Stomach (tissue), 9 donors: ENCODE measurements around the gene SIT1. TPM values are rescaled to one million over a fixed set of nuclear protein-coding genes. Genes with fewer than 3 reads are reported as not detected.

Experiments
- DNase-seq, 2 donors: peaks; one replicate each; pipeline versions ENCODE4 v3.0.0 to v3.0.0-alpha.2; 2013 to 2019
- H3K27ac ChIP-seq, 5 donors: fragments of 200-600 bp in 4 of 5; sonication (generic) in 4 of 5; one replicate each; pipeline ENCODE4 v1.5.1; 2013 to 2019; ENCODE audit warnings: mild to moderate bottlenecking in 1 of 5, moderate library complexity in 1 of 5
- H3K27me3 ChIP-seq, 3 donors: fragments of 200-600 bp; sonication (generic); one replicate each; pipeline ENCODE4 v1.5.1; 2017 to 2019; ENCODE audit warnings: mixed run types in 1 of 3
- H3K36me3 ChIP-seq, 4 donors: fragments of 200-600 bp; sonication (generic); 1 replicate in 3 of 4; 2 replicates in 1 of 4; pipeline ENCODE4 v1.5.1; 2016 to 2019
- H3K4me1 ChIP-seq, 4 donors: fragments of 200-600 bp; sonication (generic); one replicate each; pipeline ENCODE4 v1.5.1; 2016 to 2019
- H3K4me3 ChIP-seq, 4 donors: fragments of 200-600 bp; sonication (generic) in 3 of 4; one replicate each; pipeline ENCODE4 v1.5.1; 2016 to 2019; ENCODE audit warnings: mild to moderate bottlenecking in 1 of 4
- H3K9me3 ChIP-seq, 4 donors: fragments of 200-600 bp; sonication (generic); one replicate each; pipeline ENCODE4 v1.5.1; 2016 to 2019
- CTCF ChIP-seq, 7 experiments: fragments of 450-650 bp in 4 of 7; fragments of 200-600 bp in 3 of 7; sonication (generic) in 3 of 7; IDR thresholded peaks; one replicate each; pipeline ENCODE4 v1.5.1; 2016 to 2019; ENCODE audit warnings: antibody characterized with exemption in 7 of 7, control low read depth in 2 of 7, mild to moderate bottlenecking in 1 of 7
- EP300 ChIP-seq: sonication (generic); formaldehyde crosslinking; IDR thresholded peaks from one replicate; pipeline ENCODE4 v1.6.1; 2017; ENCODE audit warnings: antibody characterized with exemption
- POLR2A ChIP-seq, 4 donors: fragments of 450-650 bp; IDR thresholded peaks; one replicate each; pipeline ENCODE4 v1.6.1; 2016; ENCODE audit warnings: antibody characterized with exemption in 4 of 4, control low read depth in 2 of 4, mild to moderate bottlenecking in 1 of 4, moderate library complexity in 1 of 4
- POLR2AphosphoS5 ChIP-seq, 3 donors: sonication (generic); formaldehyde crosslinking; IDR thresholded peaks; one replicate each; pipeline ENCODE4 v1.6.1; 2016; ENCODE audit warnings: antibody characterized with exemption in 3 of 3
- WGBS, 5 donors: extraction: QIAGEN DNeasy Blood & Tissue Kit in 3 of 5; methylation state at CpG; one replicate each; pipeline versions ENCODE4 v1.1.5 to v1.1.7; 2013 to 2018; 5-methylcytosine and 5-hydroxymethylcytosine counted together
- intact Hi-C: fragments of 100-400 bp; cut with DNase I; formaldehyde crosslinking; loops from one replicate; pipeline ENCODE4 v1.15.1; 2023; ENCODE audit warnings: low total_unique reads
- polyA plus RNA-seq, 3 donors: library from polyadenylated mRNA; stranded (reverse); fragments of 200-250 nt; gene quantifications; one replicate each; pipeline ENCODE4 v1.2.3, GENCODE V29; 2013
- total RNA-seq, 5 donors: library from RNA; depleted of rRNA; stranded (reverse); fragments of >200 nt; gene quantifications; one replicate each; pipeline versions ENCODE4 v1.1.0 to v1.2.3, GENCODE V29; 2014 to 2016
- donor health status: healthy with polysubstance abuse.
- donor health status: Bipolar disorder and iron deficiency.
- donor health status: healthy.

The SIT1 gene
- total and polyA plus RNA-seq, 8 donors, result 0.62 to 2.3 (median 1.1) TPM; not detected in 3

GRCh38 chr9:35673132-35674024 lies 22.6 kb upstream of the SIT1 start, which contains the start of gene CA9:
TSS of gene CA9 (plus strand) at chr9:35673928. CDS start at chr9:35673960, 32 bp downstream.
- DNase-seq, result peak; percentile 83 to 95
- H3K9me3 ChIP-seq, result no peaks in the 10 kb centered on the region
- H3K27ac ChIP-seq, result peak within 1 kb of the TSS; percentile 89 to 100 (median 89)
- H3K4me1 ChIP-seq, result peaks cover 30 to 72% (median 46%) of the 10 kb centered on the region in 4 donors
- peak within 1 kb of the TSS; percentile 50 to 72 (median 53) for H3K4me3 ChIP-seq
- H3K27me3 ChIP-seq, result peaks cover 0 to 12% (median 0%) of the 10 kb centered on the region in 3 donors
- whole genome bisulfite sequencing, 5 donors, result 19 to 57% (median 30%) methylated on average over 3 to 10 of the region's 10 CpGs
- peaks cover 0 to 5% (median 0%) of the 10 kb centered on the region in 4 donors for H3K36me3 ChIP-seq
- TF ChIP-seq EP300 (no peak), POLR2A (IDR thresholded peaks at IDR 0.05) (peak in 1 of 4 donors; percentile 85), CTCF (IDR thresholded peaks at IDR 0.05) (peak in 1 of 7 experiments; percentile 8), POLR2AphosphoS5 (IDR thresholded peaks at IDR 0.05) (peak in 2 of 3 donors; percentile 75 to 84)
- intact Hi-C loops, result no loop called here

- Histone ChIP-seq H3K27ac (peak overlapping the region; percentile 71 to 100 (median 81)), H3K36me3 (no peaks in the 10 kb centered on the region), H3K4me1 (peaks cover 36 to 66% (median 46%) of the 10 kb centered on the region in 4 donors), H3K9me3 (no peaks in the 10 kb centered on the region), H3K4me3 (no peak overlapping the region), H3K27me3 (no peaks in the 10 kb centered on the region)
- TF ChIP-seq POLR2A (IDR thresholded peaks at IDR 0.05) (no peak), POLR2AphosphoS5 (IDR thresholded peaks at IDR 0.05) (peak in 2 of 3 donors; percentile 52 to 79)
- intact Hi-C loops, result no loop called here
- peak; percentile 85 to 94 for DNase-seq
- WGBS, 5 donors, result 44 to 52% (median 49%) methylated on average over 6 of the region's 6 CpGs
These were observed 18.8 kb upstream of the SIT1 start for GRCh38 chr9:35669331-35670145.

GRCh38 chr9:35667939-35668338 lies 17.2 kb upstream of the SIT1 start:
- WGBS, 5 donors, result 88 to 97% (median 93%) methylated on average over 3 of the region's 3 CpGs

GRCh38 chr9:35666549-35666948 lies 15.8 kb upstream of the SIT1 start:
- no peak for TF ChIP-seq EP300
- no peak for TF ChIP-seq CTCF (IDR thresholded peaks at IDR 0.05)
- TF ChIP-seq POLR2A (IDR thresholded peaks at IDR 0.05), result no peak
- TF ChIP-seq POLR2AphosphoS5 (IDR thresholded peaks at IDR 0.05), result no peak
- H3K36me3 ChIP-seq, result peaks cover 0 to 11% (median 2%) of the 10 kb centered on the region in 4 donors
- no peaks in the 10 kb centered on the region for H3K27me3 ChIP-seq
- DNase-seq, result no peak
- H3K4me3 ChIP-seq, result no peak overlapping the region
- H3K4me1 ChIP-seq, result peaks cover 45 to 73% (median 57%) of the 10 kb centered on the region in 4 donors
- H3K27ac ChIP-seq, result peak overlapping the region in 3 of 5 donors; percentile 83 to 100 (median 99)
- intact Hi-C loops, result no loop called here
- no peaks in the 10 kb centered on the region for H3K9me3 ChIP-seq
- 88 to 95% (median 93%) methylated on average over 5 of the region's 5 CpGs for WGBS, 5 donors

More at GRCh38 chr9:35667939-35668338, 17.2 kb upstream of the SIT1 start:
- intact Hi-C loops, result no loop called here
- TF ChIP-seq CTCF (IDR thresholded peaks at IDR 0.05) (peak in 1 of 7 experiments; percentile 6), POLR2A (IDR thresholded peaks at IDR 0.05) (no peak), EP300 (no peak)
- DNase-seq, result no peak
- H3K27ac ChIP-seq, result peak overlapping the region; percentile 44 to 100 (median 81)
- no peaks in the 10 kb centered on the region for H3K36me3 ChIP-seq
- H3K4me3 ChIP-seq, result no peak overlapping the region
- peaks cover 39 to 73% (median 51%) of the 10 kb centered on the region in 4 donors for H3K4me1 ChIP-seq
- no peaks in the 10 kb centered on the region for H3K27me3 ChIP-seq
- no peaks in the 10 kb centered on the region for H3K9me3 ChIP-seq
